K562 (cell line): ENCODE data around the gene POLR3A. TPM values are rescaled to one million over a fixed set of nuclear protein-coding genes. Genes with fewer than 3 reads are reported as not detected.
A peak's percentile ranks its signal among the peaks of the same experiment; 100 is the strongest.

Experiments
- ATAC-seq: fragments of 200-7000 bp; cut with Tn5 transposase; 3 replicates; pipeline ENCODE4 v1.9.1; 2020; ENCODE audit warnings: moderate library complexity
- BruUV-seq: library from RNA; stranded (reverse); fragments of 400-500 nt; replicated peaks from 2 replicates; lab custom pipeline; 2021; lab: Mats Ljungman, UMichigan
- CTCF ChIA-PET: fragments of 300-600 bp; formaldehyde crosslinking; extraction: SDS; loops from one replicate; lab custom pipeline; 2021; ENCODE audit warnings: low intra/inter-chr PET ratio; lab: Yijun Ruan, JAX
- POLR2A ChIA-PET: fragments of 300-600, 350-650 bp; sonication (Branson Sonifier 250); formaldehyde crosslinking; extraction: SDS; loops from one replicate; lab custom pipeline; 2021; ENCODE audit warnings: antibody characterized with exemption, inconsistent platforms; lab: Yijun Ruan, JAX
- DNase-seq, 4 experiments: peaks; one replicate each; pipeline versions ENCODE4 v3.0.0 to v3.0.0-alpha.2; 2011 to 2018; ENCODE audit warnings: low spot score in 3 of 4, mixed read lengths in 3 of 4; ENCODE audit errors: extremely low read depth in 1 of 4
- FAIRE-seq: peaks from 2 replicates; lab custom pipeline; 2011; peaks lifted over from hg19 to GRCh38; lab: Jason Lieb, UNC
- H2AFZ ChIP-seq: 2 replicates; pipeline ENCODE4 v1.6.0; 2011; ENCODE audit warnings: low read depth, low read length, control low read depth, inconsistent platforms
- H3K27ac ChIP-seq: fragments of 200-600 bp; 3 replicates; pipeline ENCODE4 v1.8.0; 2011; ENCODE audit warnings: low read depth, mild to moderate bottlenecking, control low read depth, inconsistent platforms, low read length, moderate library complexity, mixed read lengths; ENCODE audit errors: extremely low read depth
- H3K27me3 ChIP-seq, 2 experiments: fragments of 300-600 bp in 1 of 2; 2 replicates in 1 of 2; 3 replicates in 1 of 2; pipeline versions ENCODE4 v1.6.0 to v1.8.0; 2011; ENCODE audit warnings: inconsistent platforms in 2 of 2, low read length in 2 of 2, mild to moderate bottlenecking in 1 of 2, mixed read lengths in 1 of 2, moderate library complexity in 1 of 2; ENCODE audit not compliant: control insufficient read depth in 2 of 2, insufficient read depth in 2 of 2
- H3K36me3 ChIP-seq: fragments of 300-600 bp; 3 replicates; pipeline ENCODE4 v1.8.0; 2011; ENCODE audit warnings: mild to moderate bottlenecking, low read length, inconsistent platforms; ENCODE audit not compliant: control insufficient read depth, insufficient read depth
- H3K4me1 ChIP-seq, 2 experiments: fragments of 200-600 bp in 1 of 2; replicated peaks in 1 of 2; 2 replicates in 1 of 2; 3 replicates in 1 of 2; pipeline versions ENCODE4 v1.5.1 to v1.8.0; 2011; ENCODE audit warnings: inconsistent platforms in 2 of 2, low read length in 2 of 2, mild to moderate bottlenecking in 1 of 2, mixed read lengths in 1 of 2, moderate library complexity in 1 of 2; ENCODE audit not compliant: control insufficient read depth in 2 of 2, insufficient read depth in 2 of 2
- H3K4me2 ChIP-seq: 2 replicates; pipeline ENCODE4 v1.6.1; 2011; ENCODE audit warnings: low read length, control low read depth, inconsistent platforms, mixed read lengths; ENCODE audit not compliant: insufficient read depth
- H3K4me3 ChIP-seq: fragments of 200-600 bp; sonication (generic), shearing (Covaris generic); 2 replicates; pipeline ENCODE4 v1.5.1; 2016; ENCODE audit warnings: control low read depth, inconsistent platforms
- H3K79me2 ChIP-seq: fragments of 200-600 bp; 3 replicates; pipeline ENCODE4 v1.8.0; 2011; ENCODE audit warnings: low read length, inconsistent platforms; ENCODE audit not compliant: control insufficient read depth, insufficient read depth
- H3K9ac ChIP-seq, 2 experiments: 2 replicates each; pipeline versions ENCODE4 v1.6.0 to v1.6.1; 2011; ENCODE audit warnings: low read depth in 2 of 2, low read length in 2 of 2, control low read depth in 1 of 2, inconsistent platforms in 1 of 2, mild to moderate bottlenecking in 1 of 2, mixed read lengths in 1 of 2; ENCODE audit not compliant: insufficient read depth in 1 of 2
- H3K9me1 ChIP-seq: one replicate; pipeline ENCODE4 v1.6.0; 2011; ENCODE audit warnings: inconsistent platforms, mild to moderate bottlenecking, low read length, moderate library complexity; ENCODE audit not compliant: control insufficient read depth, insufficient read depth
- H3K9me3 ChIP-seq: replicated peaks from 2 replicates; pipeline ENCODE4 v1.5.1; 2011; ENCODE audit warnings: low read depth, low read length, inconsistent platforms; ENCODE audit not compliant: control insufficient read depth, insufficient read depth
- H4K20me1 ChIP-seq: replicated peaks from 2 replicates; pipeline ENCODE4 v1.6.1; 2011; ENCODE audit warnings: low read length, inconsistent platforms, mixed read lengths; ENCODE audit not compliant: control insufficient read depth, insufficient read depth
- BACH1 ChIP-seq: fragments of 200-800 bp; sonication (Bioruptor generic); IDR thresholded peaks from 2 replicates; pipeline ENCODE4 v1.6.1; 2016; ENCODE audit warnings: missing genetic modification characterization, missing compliant biosample characterization
- BRCA1 ChIP-seq, 2 experiments: fragments of 450-650 bp in 1 of 2; sonication (generic) in 1 of 2; formaldehyde crosslinking in 1 of 2; IDR thresholded peaks; 2 replicates each; pipeline versions ENCODE4 v1.5.0 to v1.6.1; 2017 to 2020; ENCODE audit warnings: mild to moderate bottlenecking in 1 of 2, missing genetic modification reagents in 1 of 2
- CBFA2T3 ChIP-seq: fragments of 450-650 bp; IDR thresholded peaks from 2 replicates; pipeline ENCODE4 v1.6.1; 2017
- CTBP1 ChIP-seq: fragments of 450-650 bp; IDR thresholded peaks from 2 replicates; pipeline ENCODE4 v1.6.1; 2016; ENCODE audit warnings: borderline replicate concordance
- ERF ChIP-seq: fragments of 450-650 bp; formaldehyde crosslinking; IDR thresholded peaks from 2 replicates; pipeline ENCODE4 v1.4.0; 2020; ENCODE audit warnings: mild to moderate bottlenecking, mixed read lengths
- HDAC1 ChIP-seq, 2 experiments: fragments of 450-650 bp; IDR thresholded peaks; 2 replicates each; pipeline ENCODE4 v1.6.1; 2016 to 2017; ENCODE audit warnings: inconsistent platforms in 1 of 2, mild to moderate bottlenecking in 1 of 2, moderate library complexity in 1 of 2
- KLF6 ChIP-seq: fragments of 250-450 bp; sonication (Bioruptor Pico); IDR thresholded peaks from 2 replicates; pipeline ENCODE4 v1.4.0; 2020; ENCODE audit warnings: mild to moderate bottlenecking, moderate library complexity, borderline replicate concordance
- L3MBTL2 ChIP-seq: fragments of 450-650 bp; IDR thresholded peaks from 2 replicates; pipeline ENCODE4 v1.6.1; 2016; ENCODE audit warnings: mild to moderate bottlenecking, moderate library complexity
- MAFG ChIP-seq: fragments of 450-650 bp; conservative IDR thresholded peaks from 2 replicates; pipeline ENCODE4 v1.6.1; 2016; ENCODE audit warnings: missing genetic modification characterization, missing compliant biosample characterization
- MAFK ChIP-seq: IDR thresholded peaks from 2 replicates; pipeline ENCODE4 v1.6.1; 2011; ENCODE audit warnings: low read length, improper control_type of control experiment
- MXD1 ChIP-seq: fragments of 250-450 bp; sonication (Bioruptor Pico); IDR thresholded peaks from 2 replicates; pipeline ENCODE4 v1.8.0; 2021; ENCODE audit warnings: borderline replicate concordance, mild to moderate bottlenecking, moderate library complexity; ENCODE audit not compliant: poor library complexity, severe bottlenecking
- NBN ChIP-seq: fragments of 450-650 bp; IDR thresholded peaks from 2 replicates; pipeline ENCODE4 v1.6.1; 2016; ENCODE audit warnings: low read depth, mild to moderate bottlenecking
- NCOA4 ChIP-seq: fragments of 450-650 bp; IDR thresholded peaks from 2 replicates; pipeline ENCODE4 v1.6.1; 2018; ENCODE audit warnings: mild to moderate bottlenecking; ENCODE audit not compliant: partially characterized antibody
- NFE2 ChIP-seq: IDR thresholded peaks from 2 replicates; pipeline ENCODE4 v1.6.1; 2014; ENCODE audit warnings: antibody characterized with exemption, low read depth
- NR4A1 ChIP-seq, 2 experiments: fragments of 250-450 bp in 1 of 2; fragments of 450-650 bp in 1 of 2; sonication (Bioruptor Pico) in 1 of 2; IDR thresholded peaks; 2 replicates each; pipeline versions ENCODE4 v1.4.0 to v1.6.1; 2016 to 2020; ENCODE audit warnings: mild to moderate bottlenecking in 2 of 2, missing compliant biosample characterization in 1 of 2, missing genetic modification characterization in 1 of 2, moderate library complexity in 1 of 2
- PKNOX1 ChIP-seq: fragments of 450-650 bp; IDR thresholded peaks from 2 replicates; pipeline ENCODE4 v1.6.1; 2016
- PPARD ChIP-seq: fragments of 250-450 bp; sonication (Bioruptor Pico); IDR thresholded peaks from 2 replicates; pipeline ENCODE4 v1.8.0; 2022; ENCODE audit warnings: inconsistent platforms, mild to moderate bottlenecking, moderate library complexity
- RCOR1 ChIP-seq, 2 experiments: IDR thresholded peaks; 2 replicates each; pipeline ENCODE4 v1.6.1; 2012; ENCODE audit warnings: low read depth in 2 of 2, low read length in 2 of 2, borderline replicate concordance in 1 of 2, improper control_type of control experiment in 1 of 2
- SMARCE1 ChIP-seq: fragments of 450-650 bp; IDR thresholded peaks from 2 replicates; pipeline ENCODE4 v1.7.1; 2016; ENCODE audit warnings: mild to moderate bottlenecking
- THRA ChIP-seq: fragments of 450-650 bp; IDR thresholded peaks from 2 replicates; pipeline ENCODE4 v1.6.1; 2017; ENCODE audit warnings: mild to moderate bottlenecking, moderate library complexity
- XRCC5 ChIP-seq: fragments of 200-400 bp; formaldehyde crosslinking; IDR thresholded peaks from 2 replicates; pipeline ENCODE4 v1.6.1; 2017; ENCODE audit warnings: low read depth, mild to moderate bottlenecking, low read length
- ZNF707 ChIP-seq: fragments of 250-450 bp; sonication (Bioruptor Pico); conservative IDR thresholded peaks from 2 replicates; pipeline ENCODE4 v1.8.0; 2022; ENCODE audit warnings: inconsistent platforms, mild to moderate bottlenecking, moderate library complexity
- WGBS: fragments of 100-300 bp; shearing (Covaris generic); methylation state at CpG from one replicate; pipeline ENCODE4 v1.1.6; 2016; ENCODE audit warnings: low coverage, mixed read lengths; ENCODE audit not compliant: insufficient coverage; ENCODE audit errors: missing lambda C conversion rate; 5-methylcytosine and 5-hydroxymethylcytosine counted together
- in situ Hi-C: fragments of 300-500 bp; cut with MboI; formaldehyde crosslinking; loops from 4 replicates; pipeline ENCODE4 v1.15.0; 2018; ENCODE audit warnings: inconsistent platforms, mixed read lengths
- intact Hi-C: fragments of 100-400 bp; cut with micrococcal nuclease; formaldehyde crosslinking; loops from 2 replicates; pipeline ENCODE4 v1.14.2; 2022
- polyA plus RNA-seq, 8 experiments: library from polyadenylated mRNA; depleted of rRNA in 4 of 8; stranded (reverse) in 5 of 8; unstranded in 3 of 8; fragments of >200 nt; fragmentation: Nextera tagmentation in 2 of 8; fragmentation: Illumina TruSeq in 1 of 8; extraction: Ambion mirVana in 2 of 8; extraction: Trizol in 1 of 8; gene quantifications; 2 replicates each; pipeline versions ENCODE4 v1.2.1 to v1.2.3, GENCODE V29; 2011 to 2014; ENCODE audit warnings: inconsistent platforms in 1 of 8, missing spikeins in 1 of 8
- total RNA-seq, 7 experiments: library from RNA; depleted of rRNA in 6 of 7; stranded (reverse); fragments of >200 nt in 6 of 7; fragmentation: Illumina TruSeq in 2 of 7; extraction: Trizol in 2 of 7; gene quantifications; 2 replicates each; pipeline versions ENCODE4 v1.2.1 to v1.2.3, GENCODE V29; 2011 to 2021; ENCODE audit warnings: low replicate concordance in 1 of 7

POLR3A gene
- total and polyA plus RNA-seq, 9 of the 15 experiments (the other 6 are each of a cell fraction or from before 2014, with no cell fraction given): 14.9 to 37.0 (median 26.7) TPM

GRCh38 chr10:77969114-77969513 lies 60.2 kb downstream of the POLR3A start:
- intact Hi-C loops (no loop called here), in situ Hi-C loops (no loop called here)
- FAIRE-seq: peak; percentile 54
- TF ChIP-seq L3MBTL2 (0 out of 2 replicates have a peak, but pooled peaks have one; percentile 27), THRA (no peak), BRCA1 (IDR thresholded peaks at IDR 0.05) (no peak), BRCA1 (CRISPR knock-in tag; IDR thresholded peaks at IDR 0.05) (no peak), ERF (CRISPR knock-in tag) (0 out of 2 replicates have a peak, but pooled peaks have one; percentile 46), CBFA2T3 (peak; percentile 56), HDAC1 (IDR thresholded peaks at IDR 0.05) (0 out of 4 replicates have a peak, but pooled peaks of 1 of the 2 experiments have one; percentile 34), PKNOX1 (peak; percentile 14; the same call in 1 of the 2 replicates), ZNF707 (CRISPR knock-in tag) (no peak), MXD1 (CRISPR knock-in tag) (no peak), RCOR1 (IDR thresholded peaks at IDR 0.05; ENCODE audit: borderline replicate concordance in 1 of 2, low read depth in 2 of 2, low read length in 2 of 2) (peak in 1 of 2 experiments; percentile 76; a peak in 2 of 4 replicates), NR4A1 (CRISPR knock-in tag; IDR thresholded peaks at IDR 0.05) (no peak), NR4A1 (tag; IDR thresholded peaks at IDR 0.05) (no peak), NBN (no peak), XRCC5 (no peak), CTBP1 (peak; percentile 94), MAFK (peak; percentile 34), KLF6 (CRISPR knock-in tag) (no peak), BACH1 (tag) (no peak), SMARCE1 (peak; percentile 79), MAFG (tag) (peak; percentile 52), PPARD (CRISPR knock-in tag) (no peak), NCOA4 (no peak), NFE2 (peak; percentile 83)

More at GRCh38 chr10:77969114-77969513, 60.2 kb downstream of the POLR3A start:
- Histone ChIP-seq H3K4me3 (no peak overlapping the region), H3K4me2 (peak overlapping the region; percentile 13; the same call in 1 of the 2 replicates), H3K27me3 (no peaks in the 10 kb centered on the region), H3K9me3 (0 out of 2 replicates have a peak, but pooled peaks cover 2% of the 10 kb centered on the region), H3K9me1 (no peaks in the 10 kb centered on the region), H3K79me2 (no peaks in the 10 kb centered on the region), H4K20me1 (no peaks in the 10 kb centered on the region), H3K9ac (peak overlapping the region in 1 of 2 experiments; percentile 45; a peak in 1 of 4 replicates), H2AFZ (peak overlapping the region; percentile 29), H3K4me1 (peaks cover 21 to 27% of the 10 kb centered on the region in 2 experiments; a peak in 4 of 5 replicates), H3K36me3 (peaks cover 10% of the 10 kb centered on the region), H3K27ac (peak overlapping the region; percentile 50)
- ChIA-PET POLR2A (interaction anchor here (0.5 to 1.3 kb wide), 4 partner anchors 14 to 132 kb away, joined by 3 to 6 read pairs (median 4); partner anchors contain the start of gene DLG5), CTCF (interaction anchor here (0.7 to 1.2 kb wide), 2 partner anchors 60 to 123 kb away, joined by 3 to 4 read pairs; no protein-coding TSS in a partner anchor)
- DNase-seq (peak in 2 of 4 experiments; percentile 36 to 43), ATAC-seq (peak; percentile 7)
- BruUV-seq: no TSS peak
- WGBS: 6% methylated on average over 4 of the region's 4 CpGs
